Trophoblast cell (in vitro differentiated cells and primary cell): ENCODE results near the gene HTT.
"Not testable (repeated sequence)": the region's sequence is repeated elsewhere in the genome, so short reads cannot be mapped to it uniquely, and the experiment has no call there.

Experiments used
- DNase-seq, 2 donors: peaks; one replicate each; pipeline ENCODE4 v3.0.0-alpha.2; 2016
- H2AFZ ChIP-seq: 2 replicates; pipeline ENCODE4 v1.6.1; 2013; ENCODE audit warnings: low read length, moderate library complexity, mild to moderate bottlenecking; ENCODE audit not compliant: insufficient read depth, poor library complexity
- H2AK5ac ChIP-seq: 2 replicates; pipeline ENCODE4 v1.6.1; 2013; ENCODE audit warnings: mild to moderate bottlenecking, low read length
- H2BK120ac ChIP-seq: 2 replicates; pipeline ENCODE4 v1.6.1; 2013; ENCODE audit warnings: low read length, mild to moderate bottlenecking, moderate library complexity; ENCODE audit not compliant: insufficient read depth, poor library complexity
- H2BK12ac ChIP-seq: 2 replicates; pipeline ENCODE4 v1.6.1; 2013; ENCODE audit warnings: mild to moderate bottlenecking, low read length, moderate library complexity
- H2BK5ac ChIP-seq: 2 replicates; pipeline ENCODE4 v1.6.1; 2013; ENCODE audit warnings: low read length, low read depth, moderate library complexity, mild to moderate bottlenecking; ENCODE audit not compliant: poor library complexity
- H3K14ac ChIP-seq: 2 replicates; pipeline ENCODE4 v1.6.1; 2013; ENCODE audit warnings: mild to moderate bottlenecking, low read length
- H3K18ac ChIP-seq: 2 replicates; pipeline ENCODE4 v1.6.1; 2013; ENCODE audit warnings: mild to moderate bottlenecking, low read length
- H3K23ac ChIP-seq: 2 replicates; pipeline ENCODE4 v1.6.1; 2013; ENCODE audit warnings: low read length
- H3K27ac ChIP-seq: 2 replicates; pipeline ENCODE4 v1.5.1; 2013; ENCODE audit warnings: low read depth, mild to moderate bottlenecking, inconsistent platforms, low read length, moderate library complexity
- H3K27me3 ChIP-seq: 2 replicates; pipeline ENCODE4 v1.6.1; 2013; ENCODE audit warnings: inconsistent platforms, mild to moderate bottlenecking, low read length, moderate library complexity; ENCODE audit not compliant: insufficient read depth
- H3K36me3 ChIP-seq, 2 experiments: 1 replicate in 1 of 2; 2 replicates in 1 of 2; pipeline ENCODE4 v1.6.1; 2013; ENCODE audit warnings: low read length in 2 of 2, mild to moderate bottlenecking in 2 of 2, moderate library complexity in 1 of 2; ENCODE audit not compliant: insufficient read depth in 2 of 2, control insufficient read depth in 1 of 2
- H3K4ac ChIP-seq: 2 replicates; pipeline ENCODE4 v1.6.1; 2013; ENCODE audit warnings: low read depth, mild to moderate bottlenecking, low read length, moderate library complexity
- H3K4me1 ChIP-seq, 2 experiments: 1 replicate in 1 of 2; 2 replicates in 1 of 2; pipeline ENCODE4 v1.6.1; 2013; ENCODE audit warnings: low read length in 2 of 2, mild to moderate bottlenecking in 2 of 2, moderate library complexity in 1 of 2; ENCODE audit not compliant: insufficient read depth in 2 of 2, control insufficient read depth in 1 of 2
- H3K4me2 ChIP-seq: 2 replicates; pipeline ENCODE4 v1.6.1; 2013; ENCODE audit warnings: inconsistent platforms, mild to moderate bottlenecking, low read length, moderate library complexity
- H3K4me3 ChIP-seq: 2 replicates; pipeline ENCODE4 v1.5.1; 2013; ENCODE audit warnings: mild to moderate bottlenecking, low read depth, low read length, inconsistent platforms
- H3K79me1 ChIP-seq: one replicate; pipeline ENCODE4 v1.6.1; 2013; ENCODE audit warnings: low read length
- H3K79me2 ChIP-seq: 2 replicates; pipeline ENCODE4 v1.6.1; 2013; ENCODE audit warnings: low read length, mild to moderate bottlenecking; ENCODE audit not compliant: control insufficient read depth, insufficient read depth, poor library complexity
- H3K9ac ChIP-seq: 2 replicates; pipeline ENCODE4 v1.6.1; 2013; ENCODE audit warnings: mild to moderate bottlenecking, low read length
- H3K9me3 ChIP-seq: 2 replicates; pipeline ENCODE4 v1.6.1; 2013; ENCODE audit warnings: low read depth, mild to moderate bottlenecking, control low read depth, inconsistent platforms, low read length; ENCODE audit not compliant: insufficient read depth
- H4K12ac ChIP-seq: 2 replicates; pipeline ENCODE4 v1.6.1; 2013; ENCODE audit warnings: low read depth, mild to moderate bottlenecking, low read length, moderate library complexity
- H4K8ac ChIP-seq: 2 replicates; pipeline ENCODE4 v1.6.1; 2013; ENCODE audit warnings: low read depth, mild to moderate bottlenecking, low read length, moderate library complexity
- H4K91ac ChIP-seq: one replicate; pipeline ENCODE4 v1.6.1; 2013; ENCODE audit warnings: low read depth, mild to moderate bottlenecking, low read length, moderate library complexity
- WGBS: extraction: QIAGEN DNeasy Blood & Tissue Kit; methylation state at CpG from one replicate; pipeline ENCODE4 v1.1.7; 2013; ENCODE audit warnings: missing lambda C conversion rate; ENCODE audit not compliant: insufficient read length, insufficient coverage; ENCODE audit errors: extremely low coverage; 5-methylcytosine and 5-hydroxymethylcytosine counted together

Gene HTT

GRCh38 chr4:3151238-3151637 lies 76.8 kb downstream of the HTT start:
- H3K14ac ChIP-seq, H2BK12ac ChIP-seq, H4K12ac ChIP-seq, H3K79me1 ChIP-seq, H4K91ac ChIP-seq, H3K4me2 ChIP-seq, H2AK5ac ChIP-seq, H4K8ac ChIP-seq, H3K4me1 ChIP-seq, H3K4ac ChIP-seq, H3K9ac ChIP-seq, H3K4me3 ChIP-seq, H3K27me3 ChIP-seq, H3K18ac ChIP-seq, H3K27ac ChIP-seq, DNase-seq, H2BK5ac ChIP-seq, H2BK120ac ChIP-seq, H3K9me3 ChIP-seq, H2AFZ ChIP-seq, H3K23ac ChIP-seq, H3K79me2 ChIP-seq: not testable (repeated sequence)
- WGBS, result no CpG with 5 or more reads among the region's 1 CpG
- H3K36me3 ChIP-seq, result peaks cover 48 to 58% of the 10 kb centered on the region in 2 experiments

- no peaks in the 10 kb centered on the region for H3K79me1 ChIP-seq
- no peaks in the 10 kb centered on the region for H3K79me2 ChIP-seq
- H4K8ac ChIP-seq, result no peak overlapping the region
- no peak overlapping the region for H2AK5ac ChIP-seq
- H2BK5ac ChIP-seq, result no peak overlapping the region
- H2BK120ac ChIP-seq, result no peak overlapping the region
- no peaks in the 10 kb centered on the region for H3K27me3 ChIP-seq
- H3K9me3 ChIP-seq, result peaks cover 2% of the 10 kb centered on the region
- H3K27ac ChIP-seq, result no peak overlapping the region
- H3K36me3 ChIP-seq, result peaks cover 34 to 44% of the 10 kb centered on the region in 2 experiments
- no peak overlapping the region for H3K14ac ChIP-seq
- DNase-seq, result peak; percentile 55 to 74
- H3K23ac ChIP-seq, result no peak overlapping the region
- WGBS, result no CpG with 5 or more reads among the region's 4 CpGs
- H3K9ac ChIP-seq, result no peak overlapping the region
- H2BK12ac ChIP-seq, result no peak overlapping the region
- H3K4me2 ChIP-seq, result no peak overlapping the region
- H3K4me3 ChIP-seq, result no peak overlapping the region
- no peak overlapping the region for H4K91ac ChIP-seq
- no peak overlapping the region for H3K4ac ChIP-seq
- no peak overlapping the region for H3K18ac ChIP-seq
- no peak overlapping the region for H4K12ac ChIP-seq
- no peaks in the 10 kb centered on the region for H3K4me1 ChIP-seq
- no peak overlapping the region for H2AFZ ChIP-seq
Observed at GRCh38 chr4:3157366-3157765, 82.9 kb downstream of the HTT start.

GRCh38 chr4:3158841-3159240 lies 84.4 kb downstream of the HTT start:
- no peak overlapping the region for H3K27ac ChIP-seq
- H3K9ac ChIP-seq, result no peak overlapping the region
- H4K91ac ChIP-seq, result no peak overlapping the region
- peaks cover 24 to 32% of the 10 kb centered on the region in 2 experiments for H3K36me3 ChIP-seq
- H3K4me3 ChIP-seq, result no peak overlapping the region
- H3K4ac ChIP-seq, result no peak overlapping the region
- H2AFZ ChIP-seq, result no peak overlapping the region
- H3K9me3 ChIP-seq, result peaks cover 2% of the 10 kb centered on the region
- H2BK120ac ChIP-seq, result no peak overlapping the region
- H3K79me2 ChIP-seq, result no peaks in the 10 kb centered on the region
- no peaks in the 10 kb centered on the region for H3K4me1 ChIP-seq
- no peaks in the 10 kb centered on the region for H3K79me1 ChIP-seq
- no peak overlapping the region for H2AK5ac ChIP-seq
- no peak overlapping the region for H3K18ac ChIP-seq
- no peak overlapping the region for H3K23ac ChIP-seq
- no peak overlapping the region for H2BK12ac ChIP-seq
- no peaks in the 10 kb centered on the region for H3K27me3 ChIP-seq
- no peak overlapping the region for H2BK5ac ChIP-seq
- no peak overlapping the region for H4K12ac ChIP-seq
- no CpG with 5 or more reads among the region's 7 CpGs for WGBS
- H4K8ac ChIP-seq, result no peak overlapping the region
- no peak overlapping the region for H3K14ac ChIP-seq
- no peak for DNase-seq
- no peak overlapping the region for H3K4me2 ChIP-seq

- no CpG with 5 or more reads among the region's 7 CpGs for WGBS
- no peak overlapping the region for H2BK120ac ChIP-seq
- H3K4me2 ChIP-seq, result no peak overlapping the region
Observed at GRCh38 chr4:3160438-3160837, 86.0 kb downstream of the HTT start.

More at GRCh38 chr4:3160438-3160837, 86.0 kb downstream of the HTT start:
- Histone ChIP-seq H2BK12ac (no peak overlapping the region), H3K9me3 (no peaks in the 10 kb centered on the region), H3K4me3 (no peak overlapping the region), H3K27me3 (no peaks in the 10 kb centered on the region), H2BK5ac (no peak overlapping the region), H2AFZ (no peak overlapping the region), H3K79me1 (no peaks in the 10 kb centered on the region), H3K4ac (no peak overlapping the region), H3K18ac (no peak overlapping the region), H4K12ac (no peak overlapping the region), H3K36me3 (peaks cover 17 to 24% of the 10 kb centered on the region in 2 experiments), H3K14ac (no peak overlapping the region), H4K91ac (no peak overlapping the region), H3K4me1 (no peaks in the 10 kb centered on the region), H2AK5ac (no peak overlapping the region), H3K79me2 (no peaks in the 10 kb centered on the region), H3K9ac (no peak overlapping the region), H4K8ac (no peak overlapping the region), H3K23ac (no peak overlapping the region), H3K27ac (no peak overlapping the region)
- no peak for DNase-seq
